IPS DF 6.9 (cell line): Measurements from ENCODE around the gene SMYD5.

ENCODE experiments used
- DNase-seq: peaks from one replicate; pipeline ENCODE4 v3.0.0-alpha.2; 2013; ENCODE audit warnings: low read depth, low spot score
- H3K27ac ChIP-seq: one replicate; pipeline ENCODE4 v1.5.1; 2013; ENCODE audit warnings: low read length, control low read depth
- H3K27me3 ChIP-seq: 2 replicates; pipeline ENCODE4 v1.6.1; 2013; ENCODE audit warnings: mild to moderate bottlenecking, low read length; ENCODE audit not compliant: control insufficient read depth, insufficient read depth
- H3K36me3 ChIP-seq: 2 replicates; pipeline ENCODE4 v1.6.1; 2013; ENCODE audit warnings: low read length; ENCODE audit not compliant: control insufficient read depth, insufficient read depth
- H3K4me1 ChIP-seq: 2 replicates; pipeline ENCODE4 v1.6.1; 2013; ENCODE audit warnings: low read length; ENCODE audit not compliant: control insufficient read depth, insufficient read depth
- H3K4me3 ChIP-seq: 2 replicates; pipeline ENCODE4 v1.5.1; 2013; ENCODE audit warnings: mild to moderate bottlenecking, low read length
- H3K9me3 ChIP-seq: 2 replicates; pipeline ENCODE4 v1.6.1; 2013; ENCODE audit warnings: low read length, inconsistent platforms; ENCODE audit not compliant: control insufficient read depth, insufficient read depth
- WGBS: extraction: QIAGEN DNeasy Blood & Tissue Kit; methylation state at CpG from one replicate; pipeline ENCODE4 v1.1.7; 2013; ENCODE audit warnings: mixed read lengths, missing lambda C conversion rate; ENCODE audit not compliant: insufficient read length, insufficient coverage; 5-methylcytosine and 5-hydroxymethylcytosine counted together

Gene SMYD5

DNA sequence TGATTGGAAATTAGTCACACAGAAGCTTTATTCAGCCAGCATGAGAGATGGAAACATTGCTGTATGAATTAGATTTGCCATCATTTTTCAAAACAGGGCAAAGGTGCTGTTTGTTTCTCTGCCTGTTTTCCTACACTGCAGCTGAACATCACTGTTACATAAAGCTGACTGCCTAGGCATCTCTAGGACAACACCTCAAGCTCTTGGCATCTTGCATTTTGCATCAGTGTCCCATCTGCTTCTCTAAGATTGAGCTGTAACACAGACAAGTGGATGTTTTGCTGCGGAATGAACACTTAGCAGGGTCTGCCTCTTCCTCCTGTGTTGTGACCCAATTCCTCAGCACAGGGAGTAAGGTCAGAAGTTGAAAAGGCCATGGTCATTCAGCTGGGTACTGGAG, 24.9 kb downstream of the SMYD5 start:
- no peak overlapping the region for H3K4me3 ChIP-seq
- no peak overlapping the region for H3K27ac ChIP-seq
- H3K27me3 ChIP-seq: no peaks in the 10 kb centered on the region
- no peak for DNase-seq
- no peaks in the 10 kb centered on the region; the same call in 1 of the 2 replicates for H3K4me1 ChIP-seq
- H3K36me3 ChIP-seq: peaks cover 10% of the 10 kb centered on the region
- WGBS: no CpG with 5 or more reads among the region's 1 CpG
- H3K9me3 ChIP-seq: no peaks in the 10 kb centered on the region

- no peak for DNase-seq
- peaks cover 18% of the 10 kb centered on the region for H3K36me3 ChIP-seq
- no peaks in the 10 kb centered on the region; the same call in 1 of the 2 replicates for H3K4me1 ChIP-seq
- no peak overlapping the region for H3K4me3 ChIP-seq
- no peaks in the 10 kb centered on the region for H3K9me3 ChIP-seq
- no peak overlapping the region for H3K27ac ChIP-seq
- no peaks in the 10 kb centered on the region for H3K27me3 ChIP-seq
- WGBS: no CpG with 5 or more reads among the region's 3 CpGs
Observed at GRCh38 chr2:73239776-73240175, 25.7 kb downstream of the SMYD5 start.

DNA sequence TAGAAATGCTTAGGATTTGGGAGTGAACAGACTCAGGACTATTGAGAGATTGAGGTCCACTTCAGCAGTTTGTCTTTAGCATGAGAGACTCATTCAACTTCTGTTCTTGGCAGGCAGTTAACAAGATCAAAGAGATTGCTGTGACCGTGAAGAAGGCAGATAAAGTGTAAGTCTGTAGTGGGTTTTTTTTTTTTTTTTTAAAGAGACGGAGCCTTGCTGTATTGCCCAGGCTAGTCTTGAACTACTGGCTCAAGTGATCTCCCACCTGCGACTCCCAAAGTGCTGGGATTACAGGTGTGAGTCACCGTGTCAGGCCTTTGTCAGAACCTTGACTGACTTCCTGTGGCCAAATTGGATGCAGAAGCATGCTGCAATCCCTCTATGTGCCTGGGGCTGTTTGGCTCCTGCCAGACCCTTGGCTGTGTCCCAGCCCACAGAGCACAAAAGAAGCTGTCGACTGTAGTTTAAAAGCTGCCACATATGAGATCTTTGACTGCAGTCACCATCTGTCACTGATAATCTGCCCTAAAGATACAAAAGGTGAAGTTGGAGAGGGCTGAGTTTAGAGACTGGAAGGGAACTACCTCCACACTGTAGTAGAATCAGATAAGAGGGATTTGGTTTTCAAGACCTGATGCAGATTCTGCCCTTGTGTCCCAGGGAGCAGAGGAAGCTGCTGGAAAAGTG, 30.0 kb downstream of the SMYD5 start:
- no peak for DNase-seq
- Histone ChIP-seq H3K36me3 (peaks cover 50% of the 10 kb centered on the region), H3K9me3 (no peaks in the 10 kb centered on the region), H3K27ac (no peak overlapping the region), H3K27me3 (no peaks in the 10 kb centered on the region), H3K4me1 (no peaks in the 10 kb centered on the region), H3K4me3 (no peak overlapping the region)
- WGBS: no CpG with 5 or more reads among the region's 5 CpGs

DNA sequence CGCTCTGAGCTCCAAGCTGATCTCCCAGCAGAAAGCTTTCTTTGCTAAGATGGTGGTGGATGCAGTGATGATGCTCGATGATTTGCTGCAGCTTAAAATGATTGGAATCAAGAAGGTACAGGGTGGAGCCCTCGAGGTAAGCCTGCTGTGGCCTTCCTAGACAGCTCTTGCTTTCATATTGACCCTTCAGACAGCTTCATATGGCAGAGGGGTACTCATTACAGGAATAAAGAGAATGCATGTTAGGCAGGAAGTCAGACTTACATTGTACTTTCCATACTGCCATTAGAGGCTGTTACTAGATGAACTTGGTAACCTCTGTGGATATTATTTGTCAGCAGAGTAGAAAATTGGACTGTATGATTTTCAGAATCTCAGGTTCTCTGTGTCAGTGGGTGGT, 30.5 kb downstream of the SMYD5 start:
- Histone ChIP-seq H3K36me3 (peaks cover 52% of the 10 kb centered on the region), H3K27me3 (no peaks in the 10 kb centered on the region), H3K27ac (no peak overlapping the region), H3K4me3 (no peak overlapping the region), H3K4me1 (no peaks in the 10 kb centered on the region), H3K9me3 (no peaks in the 10 kb centered on the region)
- WGBS: no CpG with 5 or more reads among the region's 3 CpGs
- DNase-seq: no peak

- Histone ChIP-seq H3K27me3 (no peaks in the 10 kb centered on the region), H3K9me3 (no peaks in the 10 kb centered on the region), H3K4me1 (no peaks in the 10 kb centered on the region), H3K36me3 (peaks cover 69% of the 10 kb centered on the region), H3K27ac (no peak overlapping the region), H3K4me3 (no peak overlapping the region)
- no CpG with 5 or more reads among the region's 3 CpGs for WGBS
- DNase-seq: no peak
Observed at GRCh38 chr2:73246850-73247249, 32.8 kb downstream of the SMYD5 start.

- no peak overlapping the region for H3K27ac ChIP-seq
- H3K27me3 ChIP-seq: no peaks in the 10 kb centered on the region
- no CpG with 5 or more reads among the region's 9 CpGs for WGBS
- H3K9me3 ChIP-seq: no peaks in the 10 kb centered on the region
- H3K4me3 ChIP-seq: no peak overlapping the region
- no peak for DNase-seq
- peaks cover 67% of the 10 kb centered on the region for H3K36me3 ChIP-seq
- H3K4me1 ChIP-seq: no peaks in the 10 kb centered on the region
Observed at GRCh38 chr2:73249636-73250035, 35.6 kb downstream of the SMYD5 start.

GRCh38 chr2:73250872-73251846, 37.1 kb downstream of the SMYD5 start:
- Histone ChIP-seq H3K4me1 (no peaks in the 10 kb centered on the region), H3K4me3 (no peak overlapping the region), H3K27ac (no peak overlapping the region), H3K36me3 (peaks cover 54% of the 10 kb centered on the region), H3K27me3 (no peaks in the 10 kb centered on the region), H3K9me3 (no peaks in the 10 kb centered on the region)
- no peak for DNase-seq
- WGBS: no CpG with 5 or more reads among the region's 17 CpGs

DNA sequence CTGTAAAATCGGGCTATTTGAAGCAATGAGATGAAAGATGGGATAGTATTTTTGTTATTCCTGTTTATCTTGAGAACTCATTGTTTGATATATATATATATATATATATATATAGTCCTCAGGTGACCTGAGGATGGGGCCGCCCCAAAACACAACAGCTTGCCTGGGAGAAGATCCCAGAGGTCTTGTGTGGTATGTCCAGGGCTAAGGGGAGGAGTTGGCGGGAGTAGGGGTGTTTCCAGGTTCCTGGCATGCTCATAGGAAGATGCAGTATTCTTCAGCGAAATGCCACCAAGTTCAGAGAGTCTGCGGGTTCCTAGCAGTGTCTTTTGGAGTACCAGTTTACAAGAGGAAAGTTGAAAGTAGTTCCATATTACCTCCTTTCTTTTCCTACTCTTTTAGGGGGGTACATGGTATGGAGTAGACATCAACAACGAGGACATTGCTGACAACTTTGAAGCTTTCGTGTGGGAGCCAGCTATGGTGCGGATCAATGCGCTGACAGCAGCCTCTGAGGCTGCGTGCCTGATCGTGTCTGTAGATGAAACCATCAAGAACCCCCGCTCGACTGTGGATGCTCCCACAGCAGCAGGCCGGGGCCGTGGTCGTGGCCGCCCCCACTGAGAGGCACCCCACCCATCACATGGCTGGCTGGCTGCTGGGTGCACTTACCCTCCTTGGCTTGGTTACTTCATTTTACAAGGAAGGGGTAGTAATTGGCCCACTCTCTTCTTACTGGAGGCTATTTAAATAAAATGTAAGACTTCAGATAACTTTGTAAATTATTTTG, 38.4 kb downstream of the SMYD5 start:
- Histone ChIP-seq H3K27ac (no peak overlapping the region), H3K27me3 (no peaks in the 10 kb centered on the region), H3K4me3 (no peak overlapping the region), H3K9me3 (no peaks in the 10 kb centered on the region), H3K4me1 (no peaks in the 10 kb centered on the region), H3K36me3 (peaks cover 43% of the 10 kb centered on the region)
- DNase-seq: no peak
- WGBS: no CpG with 5 or more reads among the region's 17 CpGs

DNA sequence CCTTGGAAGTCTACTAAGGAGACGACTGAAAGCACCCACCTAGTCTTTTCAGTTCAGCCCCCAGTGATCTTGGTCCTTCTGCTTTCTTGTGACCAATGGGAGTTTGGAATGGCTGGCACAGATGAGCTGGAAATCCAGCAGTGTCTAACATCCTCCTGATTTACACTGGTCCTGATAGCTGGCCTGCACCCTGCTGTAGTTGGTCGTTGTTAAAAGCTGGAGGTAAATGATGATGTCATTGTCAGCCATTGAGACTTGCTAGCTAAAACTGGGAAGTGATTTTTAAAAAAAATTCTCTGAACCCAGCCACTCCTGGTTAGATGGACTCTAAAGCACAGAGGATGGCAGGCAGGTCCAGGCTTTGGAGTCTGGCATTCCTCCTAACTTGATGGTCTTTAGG, 39.4 kb downstream of the SMYD5 start:
- H3K27ac ChIP-seq: no peak overlapping the region
- H3K9me3 ChIP-seq: no peaks in the 10 kb centered on the region
- H3K27me3 ChIP-seq: no peaks in the 10 kb centered on the region
- no peak for DNase-seq
- H3K4me3 ChIP-seq: no peak overlapping the region
- no peaks in the 10 kb centered on the region for H3K4me1 ChIP-seq
- no CpG with 5 or more reads among the region's 2 CpGs for WGBS
- H3K36me3 ChIP-seq: peaks cover 39% of the 10 kb centered on the region

DNA sequence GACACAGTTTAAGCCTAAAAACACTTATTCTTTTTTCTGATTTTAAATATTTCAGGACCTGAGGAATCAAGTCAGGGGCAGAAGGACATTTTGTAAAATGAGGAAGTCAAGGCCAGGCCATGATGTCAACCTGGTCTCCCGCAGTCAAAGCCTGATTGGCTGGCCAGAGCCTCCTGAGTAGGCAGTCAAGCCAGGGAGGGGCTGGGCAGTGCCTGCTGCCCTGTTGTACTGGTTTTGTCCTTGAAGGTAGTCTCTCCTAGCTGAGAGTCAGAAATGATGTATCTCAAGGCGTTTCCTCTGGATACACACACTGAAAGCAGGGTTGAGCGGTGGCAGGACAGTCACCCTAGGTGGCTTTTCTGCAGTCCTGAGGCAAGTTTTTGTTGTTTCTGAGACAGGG, 39.9 kb downstream of the SMYD5 start:
- Histone ChIP-seq H3K9me3 (no peaks in the 10 kb centered on the region), H3K4me1 (no peaks in the 10 kb centered on the region), H3K36me3 (peaks cover 39% of the 10 kb centered on the region), H3K27me3 (no peaks in the 10 kb centered on the region), H3K4me3 (no peak overlapping the region), H3K27ac (no peak overlapping the region)
- DNase-seq: no peak
- no CpG with 5 or more reads among the region's 3 CpGs for WGBS
